ENCODE measurements around the gene KCNG2.

The KCNG2 gene

DNA sequence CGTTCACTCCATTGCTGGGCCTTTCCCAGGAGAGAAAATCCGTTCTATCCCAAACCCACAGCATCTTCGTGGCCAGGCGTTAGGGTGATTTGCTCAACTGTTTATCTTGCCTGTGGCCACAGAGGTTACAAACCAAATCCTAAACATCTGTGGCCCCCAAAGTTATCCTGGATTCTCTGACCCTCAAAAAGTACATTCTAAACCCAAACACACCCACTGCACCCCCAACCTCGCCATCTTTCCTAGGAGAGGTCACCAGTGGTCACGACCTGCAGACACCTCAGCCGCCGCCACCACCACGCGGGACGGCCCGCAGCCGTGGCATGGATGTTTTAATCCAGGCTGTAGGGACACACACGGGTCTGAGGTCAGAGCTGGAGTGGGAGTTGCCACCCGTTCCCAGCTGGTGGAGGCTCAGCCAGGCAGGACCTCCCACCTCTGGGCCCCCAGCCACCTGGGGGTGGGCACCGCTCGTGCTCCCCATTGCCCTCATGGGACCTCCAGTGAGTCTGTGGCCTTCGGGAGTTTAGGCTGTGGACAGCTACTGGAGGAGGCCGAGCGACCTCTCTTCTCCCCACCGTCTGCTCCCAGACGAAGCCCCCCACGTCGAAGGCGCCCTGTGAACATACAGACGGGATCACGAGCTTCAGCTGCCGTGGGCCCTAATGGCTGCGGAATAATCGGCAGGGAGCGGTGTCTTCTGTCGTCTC lies 72.0 kb downstream of the KCNG2 start:
- no peaks in the 10 kb centered on the region for H3K4me1 ChIP-seq (ENCODE audit: control insufficient read depth, insufficient read depth, low read length)
- H3K9ac ChIP-seq (ENCODE audit: low read depth, low read length): no peak overlapping the region
- no peaks in the 10 kb centered on the region for H3K36me3 ChIP-seq (ENCODE audit: control insufficient read depth, insufficient read depth, low read length)
- H3K27me3 ChIP-seq (ENCODE audit: control insufficient read depth, insufficient read depth, low read length): no peaks in the 10 kb centered on the region
- H3K9me3 ChIP-seq (ENCODE audit: control insufficient read depth, insufficient read depth, low read length): no peaks in the 10 kb centered on the region
- H3K4me3 ChIP-seq (ENCODE audit: low read depth, low read length): no peak overlapping the region
- H3K27ac ChIP-seq (ENCODE audit: low read depth, low read length): no peak overlapping the region

DNA sequence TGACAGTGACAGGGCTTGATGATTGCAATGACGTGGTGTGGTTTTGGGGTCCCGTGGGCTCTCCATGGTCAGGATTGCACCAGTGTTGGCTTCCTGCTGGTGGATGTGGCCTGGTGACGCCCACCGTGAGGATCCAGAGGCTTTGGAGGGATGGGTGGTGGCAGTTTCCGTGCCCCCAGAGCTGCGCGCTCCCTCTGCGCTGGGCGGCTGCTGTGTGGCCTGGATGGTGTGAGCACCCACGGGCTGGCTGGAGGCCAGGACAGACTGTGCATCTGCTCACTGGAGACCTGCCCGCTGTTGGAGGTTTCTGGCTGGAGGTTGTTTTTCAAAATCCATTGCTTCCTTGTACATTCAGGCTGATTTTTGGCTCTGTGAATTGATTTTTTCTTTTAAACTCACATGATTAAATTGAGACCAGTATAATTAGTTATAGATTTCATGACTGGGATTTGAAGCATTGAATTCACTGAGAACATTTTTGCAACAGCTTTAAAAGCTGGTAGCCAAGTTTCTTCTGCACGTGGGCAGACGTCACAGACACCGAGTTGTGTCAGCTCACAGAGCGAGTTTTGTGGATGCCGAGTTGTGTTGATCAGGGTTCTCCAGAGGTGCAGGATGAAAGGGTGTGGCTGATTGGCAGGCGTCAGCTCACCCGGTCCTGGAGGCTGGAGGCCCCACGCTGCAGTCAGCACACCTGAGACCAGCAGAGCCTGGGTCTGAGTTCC lies 72.7 kb downstream of the KCNG2 start:
- H3K27me3 ChIP-seq (ENCODE audit: control insufficient read depth, insufficient read depth, low read length): no peaks in the 10 kb centered on the region
- H3K9me3 ChIP-seq (ENCODE audit: control insufficient read depth, insufficient read depth, low read length): no peaks in the 10 kb centered on the region
- H3K9ac ChIP-seq (ENCODE audit: low read depth, low read length): no peak overlapping the region
- H3K36me3 ChIP-seq (ENCODE audit: control insufficient read depth, insufficient read depth, low read length): no peaks in the 10 kb centered on the region
- H3K27ac ChIP-seq (ENCODE audit: low read depth, low read length): no peak overlapping the region
- no peaks in the 10 kb centered on the region for H3K4me1 ChIP-seq (ENCODE audit: control insufficient read depth, insufficient read depth, low read length)
- no peak overlapping the region for H3K4me3 ChIP-seq (ENCODE audit: low read depth, low read length)

DNA sequence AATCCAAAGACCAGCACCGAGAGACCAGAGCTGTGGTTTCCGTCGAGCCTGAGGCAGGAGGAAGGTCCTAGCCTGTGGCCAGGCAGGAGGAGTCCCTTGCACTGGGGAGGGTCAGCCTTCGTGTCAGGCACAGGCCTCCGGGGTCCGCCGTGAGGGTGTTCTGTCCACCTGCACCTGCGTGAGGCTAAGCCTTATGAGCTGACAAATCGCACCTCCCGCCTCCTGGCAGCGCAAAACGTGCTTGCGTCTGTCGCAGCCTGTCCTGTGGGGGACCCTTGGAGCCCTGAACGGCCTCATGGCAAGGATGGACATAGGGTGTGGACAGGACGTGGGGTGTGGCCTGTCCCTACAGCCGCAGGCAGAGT lies 73.3 kb downstream of the KCNG2 start:
- no peaks in the 10 kb centered on the region for H3K4me1 ChIP-seq (ENCODE audit: control insufficient read depth, insufficient read depth, low read length)
- no peak overlapping the region for H3K4me3 ChIP-seq (ENCODE audit: low read depth, low read length)
- H3K27ac ChIP-seq (ENCODE audit: low read depth, low read length): no peak overlapping the region
- no peak overlapping the region for H3K9ac ChIP-seq (ENCODE audit: low read depth, low read length)
- H3K9me3 ChIP-seq (ENCODE audit: control insufficient read depth, insufficient read depth, low read length): no peaks in the 10 kb centered on the region
- no peaks in the 10 kb centered on the region for H3K36me3 ChIP-seq (ENCODE audit: control insufficient read depth, insufficient read depth, low read length)
- H3K27me3 ChIP-seq (ENCODE audit: control insufficient read depth, insufficient read depth, low read length): no peaks in the 10 kb centered on the region

DNA sequence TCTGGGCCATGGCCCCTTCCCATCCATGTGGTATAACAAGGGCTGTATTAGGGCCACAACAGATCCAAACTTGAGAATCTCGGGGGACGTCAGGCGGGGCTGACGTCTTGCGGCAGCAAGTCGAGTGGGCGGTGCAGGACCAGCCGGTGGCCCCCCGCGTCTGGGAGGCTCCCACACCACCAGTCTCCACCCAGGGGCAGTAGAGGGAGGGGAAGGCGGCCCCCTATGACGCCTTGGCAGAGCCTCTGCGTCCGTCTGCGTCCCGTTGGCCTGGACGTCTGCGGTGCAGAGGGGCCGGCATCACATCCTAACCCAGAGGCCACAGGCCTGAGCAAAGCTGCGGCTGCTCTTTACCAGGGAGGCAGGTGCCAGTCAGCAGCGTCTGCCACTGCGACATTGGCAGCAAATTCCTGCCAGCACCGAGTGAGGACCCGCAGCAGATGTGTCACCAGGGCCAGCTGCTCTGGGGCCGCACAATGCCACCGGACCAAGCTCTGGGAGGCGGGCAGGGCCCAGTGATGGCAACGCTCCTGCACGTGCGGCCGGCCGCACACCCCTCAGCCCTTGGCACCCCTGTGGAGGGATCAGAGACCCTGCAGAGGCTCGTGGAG lies 73.8 kb downstream of the KCNG2 start:
- Histone ChIP-seq H3K9me3 (ENCODE audit: control insufficient read depth, insufficient read depth, low read length) (no peaks in the 10 kb centered on the region), H3K4me3 (ENCODE audit: low read depth, low read length) (no peak overlapping the region), H3K36me3 (ENCODE audit: control insufficient read depth, insufficient read depth, low read length) (no peaks in the 10 kb centered on the region), H3K4me1 (ENCODE audit: control insufficient read depth, insufficient read depth, low read length) (no peaks in the 10 kb centered on the region), H3K27me3 (ENCODE audit: control insufficient read depth, insufficient read depth, low read length) (no peaks in the 10 kb centered on the region), H3K27ac (ENCODE audit: low read depth, low read length) (no peak overlapping the region), H3K9ac (ENCODE audit: low read depth, low read length) (no peak overlapping the region)

DNA sequence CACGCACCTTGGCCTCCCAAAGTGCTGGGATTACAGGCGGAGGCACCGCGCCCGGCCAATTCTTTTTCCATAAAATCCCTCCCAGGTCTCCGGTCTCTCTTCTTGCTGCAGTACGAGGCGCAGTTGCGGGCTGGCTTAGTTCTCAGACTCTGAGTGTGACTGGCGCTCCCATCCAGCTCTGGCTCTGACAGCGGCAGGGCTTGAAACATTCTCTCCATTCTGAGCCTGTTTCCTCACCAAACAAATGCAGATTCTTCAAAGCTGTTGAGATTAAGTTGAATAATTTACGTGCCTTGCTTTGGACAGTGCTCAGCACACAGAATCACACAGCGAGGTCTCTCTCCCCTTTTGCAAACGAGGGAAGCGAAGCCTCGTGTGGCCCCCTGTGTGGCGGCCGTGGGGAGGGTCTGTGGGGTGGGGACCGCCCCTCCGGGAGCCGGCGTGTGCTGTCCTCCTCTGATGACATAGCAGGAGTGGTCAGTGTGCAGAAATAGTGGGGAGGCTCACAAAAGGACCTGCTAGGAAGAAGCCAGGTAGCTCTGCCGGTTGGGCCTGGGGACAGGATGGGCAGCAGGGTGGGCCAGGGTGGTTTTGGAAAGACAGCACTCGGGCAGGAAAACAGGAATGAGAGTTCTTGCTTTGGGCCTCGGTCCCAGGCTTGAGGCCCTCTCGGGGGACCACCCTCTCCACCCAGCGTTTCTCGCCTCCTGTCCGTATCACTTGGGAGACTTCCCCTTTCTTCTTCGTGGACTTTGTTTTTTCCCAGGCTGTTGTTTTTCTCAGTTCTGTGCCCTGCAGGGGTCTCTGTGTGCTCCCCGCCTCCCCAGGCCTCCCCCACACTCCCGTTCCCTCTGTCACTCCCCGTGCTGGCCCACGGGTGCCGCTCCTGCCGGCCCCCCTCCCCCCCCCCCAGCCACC lies 75.0 kb downstream of the KCNG2 start:
- H3K4me3 ChIP-seq (ENCODE audit: low read depth, low read length): no peak overlapping the region
- H3K27me3 ChIP-seq (ENCODE audit: control insufficient read depth, insufficient read depth, low read length): no peaks in the 10 kb centered on the region

DNA sequence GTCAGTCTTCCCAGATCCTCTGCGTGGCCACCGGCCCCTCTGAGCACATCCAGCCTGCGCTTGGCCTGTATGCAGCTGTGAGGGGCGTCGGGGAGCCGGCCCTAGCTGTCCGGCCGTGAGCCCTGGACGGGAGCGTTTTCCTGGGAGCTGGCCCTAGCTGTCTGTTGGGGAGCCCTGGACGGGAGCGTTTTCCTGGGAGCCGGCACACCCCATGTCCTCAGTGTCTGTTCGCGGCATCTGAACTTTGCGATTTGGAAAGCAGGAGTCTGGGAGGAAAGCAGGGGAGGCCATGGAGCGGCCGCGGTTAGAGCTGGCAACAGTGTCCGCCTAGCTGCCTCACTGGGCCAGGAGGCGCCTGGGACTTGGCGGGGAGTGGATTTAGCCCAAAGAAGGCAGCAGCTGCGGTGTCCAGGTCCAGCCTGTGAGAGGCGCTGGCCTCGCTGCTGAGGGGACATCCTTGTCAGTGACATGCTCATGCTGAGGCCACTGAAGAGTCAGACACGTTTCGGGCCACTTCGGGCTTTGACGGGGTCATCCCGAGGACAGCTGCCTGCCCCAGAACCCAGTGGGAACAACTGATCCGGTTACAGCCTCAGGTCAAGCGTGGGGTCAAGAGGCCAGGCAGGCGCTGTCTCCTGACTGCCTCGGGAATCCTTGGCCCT lies 75.8 kb downstream of the KCNG2 start:
- Histone ChIP-seq H3K4me3 (ENCODE audit: low read depth, low read length) (no peak overlapping the region), H3K4me1 (ENCODE audit: control insufficient read depth, insufficient read depth, low read length) (no peaks in the 10 kb centered on the region), H3K36me3 (ENCODE audit: control insufficient read depth, insufficient read depth, low read length) (no peaks in the 10 kb centered on the region), H3K27ac (ENCODE audit: low read depth, low read length) (no peak overlapping the region), H3K9ac (ENCODE audit: low read depth, low read length) (no peak overlapping the region), H3K27me3 (ENCODE audit: control insufficient read depth, insufficient read depth, low read length) (no peaks in the 10 kb centered on the region), H3K9me3 (ENCODE audit: control insufficient read depth, insufficient read depth, low read length) (no peaks in the 10 kb centered on the region)

More for the DNA sequence above, 75.0 kb downstream of the KCNG2 start:
- H3K27ac ChIP-seq (ENCODE audit: low read depth, low read length): no peak overlapping the region
- no peaks in the 10 kb centered on the region for H3K4me1 ChIP-seq (ENCODE audit: control insufficient read depth, insufficient read depth, low read length)
- no peaks in the 10 kb centered on the region for H3K36me3 ChIP-seq (ENCODE audit: control insufficient read depth, insufficient read depth, low read length)
- H3K9me3 ChIP-seq (ENCODE audit: control insufficient read depth, insufficient read depth, low read length): no peaks in the 10 kb centered on the region
- H3K9ac ChIP-seq (ENCODE audit: low read depth, low read length): no peak overlapping the region

DNA sequence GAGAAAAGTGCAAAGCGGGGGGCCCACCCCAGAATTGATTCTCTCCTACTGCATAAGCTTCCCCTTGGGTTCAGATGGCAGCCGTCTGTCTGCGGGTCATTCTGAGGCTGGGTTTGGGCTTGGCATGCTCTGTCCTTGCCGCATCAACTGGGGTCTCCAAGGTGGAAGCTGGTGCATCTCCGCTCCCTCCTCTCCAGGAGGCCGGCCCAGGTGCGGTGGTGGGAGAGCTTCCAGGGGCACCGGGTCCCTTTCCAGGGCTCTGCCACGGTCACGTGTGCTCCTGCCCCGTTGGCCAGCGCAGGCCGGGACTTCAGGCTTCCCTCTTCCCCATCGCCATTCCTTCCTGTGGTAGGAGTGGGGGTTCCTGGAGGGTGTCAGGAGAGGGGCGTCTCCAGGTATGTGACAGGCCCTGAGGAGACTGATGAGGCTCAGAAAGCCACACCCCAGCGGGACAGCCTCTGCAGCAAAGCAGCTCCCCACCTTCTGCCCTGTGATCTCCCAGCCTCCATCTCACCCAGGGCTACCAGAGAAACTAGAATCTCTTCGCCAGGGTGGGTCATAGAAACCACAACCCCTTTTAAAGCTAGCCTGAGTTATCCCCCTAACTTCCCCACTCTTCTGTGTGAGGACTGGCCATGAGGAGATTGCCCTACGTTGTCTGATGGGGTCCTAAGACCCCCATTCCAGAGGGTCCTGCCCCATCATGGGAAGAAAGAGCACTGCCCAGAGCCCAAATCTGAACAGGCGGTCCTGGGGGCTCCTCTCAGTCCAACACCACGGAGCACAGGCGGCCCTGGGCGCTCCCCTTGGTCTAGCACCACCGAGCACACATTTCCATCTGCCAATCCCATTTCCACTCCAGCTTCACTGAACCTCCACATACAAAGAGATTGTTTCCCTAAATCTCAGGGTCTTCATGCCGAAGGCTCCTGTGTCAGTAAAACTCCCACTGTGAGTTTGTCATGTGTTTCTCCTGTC lies 77.1 kb downstream of the KCNG2 start:
- no peaks in the 10 kb centered on the region for H3K9me3 ChIP-seq (ENCODE audit: control insufficient read depth, insufficient read depth, low read length)
- H3K27me3 ChIP-seq (ENCODE audit: control insufficient read depth, insufficient read depth, low read length): no peaks in the 10 kb centered on the region
- H3K4me1 ChIP-seq (ENCODE audit: control insufficient read depth, insufficient read depth, low read length): no peaks in the 10 kb centered on the region
- no peak overlapping the region for H3K9ac ChIP-seq (ENCODE audit: low read depth, low read length)
- H3K36me3 ChIP-seq (ENCODE audit: control insufficient read depth, insufficient read depth, low read length): no peaks in the 10 kb centered on the region
- no peak overlapping the region for H3K4me3 ChIP-seq (ENCODE audit: low read depth, low read length)
- no peak overlapping the region for H3K27ac ChIP-seq (ENCODE audit: low read depth, low read length)

DNA sequence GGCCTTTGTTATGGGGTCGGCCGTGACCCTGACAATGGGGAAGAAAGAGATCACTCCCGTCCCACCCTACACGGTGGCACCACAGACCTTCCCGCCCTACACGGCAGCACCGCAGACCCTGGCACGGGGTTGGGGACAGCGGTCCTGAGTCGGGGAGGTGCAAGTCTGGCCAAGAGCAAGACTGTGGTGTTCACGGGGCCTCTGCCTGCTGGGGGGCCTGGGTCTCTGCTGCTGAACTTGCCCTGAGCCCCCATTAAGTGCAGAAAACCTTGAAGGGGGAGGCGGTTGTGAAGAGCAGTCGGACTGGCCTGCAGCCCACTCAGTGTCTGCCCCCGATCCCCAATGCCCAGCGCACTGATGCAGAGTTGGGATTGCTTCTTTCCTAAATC lies 77.8 kb downstream of the KCNG2 start:
- H3K36me3 ChIP-seq (ENCODE audit: control insufficient read depth, insufficient read depth, low read length): no peaks in the 10 kb centered on the region
- H3K9ac ChIP-seq (ENCODE audit: low read depth, low read length): no peak overlapping the region
- no peaks in the 10 kb centered on the region for H3K9me3 ChIP-seq (ENCODE audit: control insufficient read depth, insufficient read depth, low read length)
- H3K27ac ChIP-seq (ENCODE audit: low read depth, low read length): no peak overlapping the region
- no peak overlapping the region for H3K4me3 ChIP-seq (ENCODE audit: low read depth, low read length)
- no peaks in the 10 kb centered on the region for H3K27me3 ChIP-seq (ENCODE audit: control insufficient read depth, insufficient read depth, low read length)
- H3K4me1 ChIP-seq (ENCODE audit: control insufficient read depth, insufficient read depth, low read length): no peaks in the 10 kb centered on the region

DNA sequence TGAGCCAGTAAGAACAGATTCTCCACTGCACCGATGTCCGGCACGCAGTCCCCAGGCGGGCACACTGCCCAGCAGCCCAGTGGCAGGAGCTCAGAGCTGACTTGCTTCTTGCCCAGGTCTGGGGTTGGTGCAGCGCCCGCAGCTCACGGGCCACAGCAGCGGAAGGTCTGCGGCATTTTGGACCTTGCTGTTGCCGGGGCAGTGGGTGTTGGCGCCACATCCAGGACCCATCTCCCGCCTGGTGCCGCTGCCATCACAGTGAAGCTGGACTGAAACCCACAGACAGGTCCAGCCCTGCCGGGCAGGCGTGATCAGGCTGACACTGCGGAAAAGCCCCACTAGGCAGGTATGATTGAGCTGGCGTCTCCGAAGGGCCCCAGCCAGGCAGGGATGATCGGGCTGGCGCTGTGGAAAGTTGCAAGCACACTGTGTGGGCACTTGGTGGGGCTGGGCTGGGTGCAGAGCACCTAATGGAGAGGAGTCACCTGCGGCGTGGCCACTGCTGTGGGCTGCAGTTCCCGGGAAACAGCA lies 78.3 kb downstream of the KCNG2 start:
- Histone ChIP-seq H3K9ac (ENCODE audit: low read depth, low read length) (no peak overlapping the region), H3K27ac (ENCODE audit: low read depth, low read length) (no peak overlapping the region), H3K36me3 (ENCODE audit: control insufficient read depth, insufficient read depth, low read length) (no peaks in the 10 kb centered on the region), H3K4me3 (ENCODE audit: low read depth, low read length) (no peak overlapping the region), H3K27me3 (ENCODE audit: control insufficient read depth, insufficient read depth, low read length) (no peaks in the 10 kb centered on the region), H3K9me3 (ENCODE audit: control insufficient read depth, insufficient read depth, low read length) (no peaks in the 10 kb centered on the region), H3K4me1 (ENCODE audit: control insufficient read depth, insufficient read depth, low read length) (no peaks in the 10 kb centered on the region)

Measured in HUES48 (cell line).